Measurements from ENCODE around the gene PDE11A. TPM values are rescaled to one million over a fixed set of nuclear protein-coding genes. Genes with fewer than 3 reads are reported as not detected.
"Not testable (repeated sequence)": the region's sequence is repeated elsewhere in the genome, so short reads cannot be mapped to it uniquely, and the experiment has no call there.

PDE11A gene
- total RNA-seq, 1 experiment from 2014 or later, result 0.43 TPM

GRCh38 chr2:178059681-178060080 lies 12.9 kb downstream of the PDE11A start:
- Histone ChIP-seq H3K9me3 (replicated peaks) (no peaks in the 10 kb centered on the region), H3K4me1 (no peaks in the 10 kb centered on the region), H3K27ac (no peak overlapping the region), H3K36me3 (no peaks in the 10 kb centered on the region), H3K4me3 (no peak overlapping the region), H3K27me3 (no peaks in the 10 kb centered on the region)
- DNase-seq, result no peak

- DNase-seq, result no peak
- H3K27me3 ChIP-seq, result no peaks in the 10 kb centered on the region
- H3K9me3 ChIP-seq (replicated peaks), result no peaks in the 10 kb centered on the region
Observed at GRCh38 chr2:178059111-178059510, 13.5 kb downstream of the PDE11A start.

GRCh38 chr2:178057179-178057680 lies 15.3 kb downstream of the PDE11A start:
- no peak overlapping the region for H3K4me3 ChIP-seq
- H3K27ac ChIP-seq, result no peak overlapping the region
- no peaks in the 10 kb centered on the region for H3K36me3 ChIP-seq
- DNase-seq, result no peak
- H3K4me1 ChIP-seq, result no peaks in the 10 kb centered on the region
- H3K9me3 ChIP-seq (replicated peaks), result no peaks in the 10 kb centered on the region
- no peaks in the 10 kb centered on the region for H3K27me3 ChIP-seq

More at GRCh38 chr2:178059111-178059510, 13.5 kb downstream of the PDE11A start:
- Histone ChIP-seq H3K4me3 (no peak overlapping the region), H3K36me3 (no peaks in the 10 kb centered on the region), H3K4me1 (no peaks in the 10 kb centered on the region), H3K27ac (no peak overlapping the region)

GRCh38 chr2:178056345-178056744 lies 16.2 kb downstream of the PDE11A start:
- no peaks in the 10 kb centered on the region for H3K36me3 ChIP-seq
- DNase-seq, result no peak
- no peak overlapping the region for H3K4me3 ChIP-seq
- H3K27ac ChIP-seq, result no peak overlapping the region
- H3K9me3 ChIP-seq (replicated peaks), result no peaks in the 10 kb centered on the region
- no peaks in the 10 kb centered on the region for H3K4me1 ChIP-seq
- no peaks in the 10 kb centered on the region for H3K27me3 ChIP-seq

GRCh38 chr2:178051257-178051656 lies 21.3 kb downstream of the PDE11A start:
- H3K27ac ChIP-seq; H3K36me3 ChIP-seq; DNase-seq; H3K4me1 ChIP-seq; H3K4me3 ChIP-seq; H3K27me3 ChIP-seq; H3K9me3 ChIP-seq (replicated peaks): not testable (repeated sequence)

- no peak overlapping the region for H3K4me3 ChIP-seq
- no peaks in the 10 kb centered on the region for H3K4me1 ChIP-seq
- H3K27me3 ChIP-seq, result no peaks in the 10 kb centered on the region
Observed at GRCh38 chr2:178047391-178047790, 25.2 kb downstream of the PDE11A start.

GRCh38 chr2:178044836-178045235 lies 27.7 kb downstream of the PDE11A start:
- H3K27me3 ChIP-seq, result no peaks in the 10 kb centered on the region
- H3K27ac ChIP-seq, result no peak overlapping the region
- H3K36me3 ChIP-seq, result no peaks in the 10 kb centered on the region
- no peak for DNase-seq
- no peaks in the 10 kb centered on the region for H3K4me1 ChIP-seq
- H3K4me3 ChIP-seq, result no peak overlapping the region
- H3K9me3 ChIP-seq (replicated peaks), result no peaks in the 10 kb centered on the region

More at GRCh38 chr2:178047391-178047790, 25.2 kb downstream of the PDE11A start:
- no peak overlapping the region for H3K27ac ChIP-seq
- no peaks in the 10 kb centered on the region for H3K36me3 ChIP-seq
- DNase-seq, result no peak
- no peaks in the 10 kb centered on the region for H3K9me3 ChIP-seq (replicated peaks)

- H3K27me3 ChIP-seq, result no peaks in the 10 kb centered on the region
- no peak overlapping the region for H3K27ac ChIP-seq
- no peaks in the 10 kb centered on the region for H3K4me1 ChIP-seq
- no peaks in the 10 kb centered on the region for H3K9me3 ChIP-seq (replicated peaks)
- no peak overlapping the region for H3K4me3 ChIP-seq
- no peak for DNase-seq
- no peaks in the 10 kb centered on the region for H3K36me3 ChIP-seq
Observed at GRCh38 chr2:178043266-178043665, 29.3 kb downstream of the PDE11A start.

GRCh38 chr2:178033583-178033982 lies 39.0 kb downstream of the PDE11A start:
- H3K27me3 ChIP-seq; H3K4me1 ChIP-seq; H3K9me3 ChIP-seq (replicated peaks); H3K4me3 ChIP-seq; H3K27ac ChIP-seq; DNase-seq; H3K36me3 ChIP-seq: not testable (repeated sequence)

- no peaks in the 10 kb centered on the region for H3K4me1 ChIP-seq
- no peaks in the 10 kb centered on the region for H3K36me3 ChIP-seq
- no peak overlapping the region for H3K27ac ChIP-seq
- no peak overlapping the region for H3K4me3 ChIP-seq
- H3K27me3 ChIP-seq, result no peaks in the 10 kb centered on the region
- H3K9me3 ChIP-seq (replicated peaks), result no peaks in the 10 kb centered on the region
- no peak for DNase-seq
Observed at GRCh38 chr2:178029342-178029741, 43.2 kb downstream of the PDE11A start.

- DNase-seq, result no peak
- H3K27me3 ChIP-seq, result no peaks in the 10 kb centered on the region
- H3K36me3 ChIP-seq, result no peaks in the 10 kb centered on the region
- no peak overlapping the region for H3K4me3 ChIP-seq
- H3K27ac ChIP-seq, result no peak overlapping the region
- no peaks in the 10 kb centered on the region for H3K4me1 ChIP-seq
- H3K9me3 ChIP-seq (replicated peaks), result no peaks in the 10 kb centered on the region
Observed at GRCh38 chr2:178025551-178026185, 46.9 kb downstream of the PDE11A start.

- Histone ChIP-seq H3K9me3 (replicated peaks) (no peaks in the 10 kb centered on the region), H3K36me3 (no peaks in the 10 kb centered on the region), H3K27ac (no peak overlapping the region), H3K4me3 (no peak overlapping the region), H3K4me1 (no peaks in the 10 kb centered on the region), H3K27me3 (no peaks in the 10 kb centered on the region)
- no peak for DNase-seq
Observed at GRCh38 chr2:178018141-178018540, 54.4 kb downstream of the PDE11A start.

GRCh38 chr2:178016612-178017011 lies 56.0 kb downstream of the PDE11A start:
- Histone ChIP-seq H3K27ac (no peak overlapping the region), H3K27me3 (no peaks in the 10 kb centered on the region)

GRCh38 chr2:178012639-178013038 lies 59.9 kb downstream of the PDE11A start:
- no peak for DNase-seq
- no peaks in the 10 kb centered on the region for H3K36me3 ChIP-seq
- H3K4me1 ChIP-seq, result no peaks in the 10 kb centered on the region
- no peaks in the 10 kb centered on the region for H3K9me3 ChIP-seq (replicated peaks)
- H3K27me3 ChIP-seq, result no peaks in the 10 kb centered on the region
- no peak overlapping the region for H3K4me3 ChIP-seq
- H3K27ac ChIP-seq, result no peak overlapping the region

More at GRCh38 chr2:178016612-178017011, 56.0 kb downstream of the PDE11A start:
- no peak for DNase-seq
- no peak overlapping the region for H3K4me3 ChIP-seq
- no peaks in the 10 kb centered on the region for H3K4me1 ChIP-seq
- H3K9me3 ChIP-seq (replicated peaks), result no peaks in the 10 kb centered on the region
- H3K36me3 ChIP-seq, result no peaks in the 10 kb centered on the region

GRCh38 chr2:178009813-178010212 lies 62.8 kb downstream of the PDE11A start:
- H3K4me3 ChIP-seq, result no peak overlapping the region
- H3K9me3 ChIP-seq (replicated peaks), result no peaks in the 10 kb centered on the region
- no peak overlapping the region for H3K27ac ChIP-seq
- no peaks in the 10 kb centered on the region for H3K27me3 ChIP-seq
- H3K4me1 ChIP-seq, result no peaks in the 10 kb centered on the region
- H3K36me3 ChIP-seq, result no peaks in the 10 kb centered on the region
- no peak for DNase-seq

- Histone ChIP-seq H3K27me3 (no peaks in the 10 kb centered on the region), H3K27ac (no peak overlapping the region), H3K4me3 (no peak overlapping the region), H3K4me1 (no peaks in the 10 kb centered on the region), H3K36me3 (no peaks in the 10 kb centered on the region), H3K9me3 (replicated peaks) (no peaks in the 10 kb centered on the region)
- DNase-seq, result peak; percentile 75 to 79
Observed at GRCh38 chr2:178008636-178009289, 63.8 kb downstream of the PDE11A start.
